GM15510 (cell line): Measurements from ENCODE around the gene ZNF609.

Source experiments
- POLR2A ChIP-seq: IDR thresholded peaks from 3 replicates; pipeline ENCODE4 v1.6.1; 2011; ENCODE audit warnings: borderline replicate concordance; ENCODE audit not compliant: insufficient read length; ENCODE audit errors: extremely low read depth

The ZNF609 gene

GRCh38 chr15:64634027-64634426, 173.6 kb downstream of the ZNF609 start:
- no peak for TF ChIP-seq POLR2A

GRCh38 chr15:64634576-64635498, 174.5 kb downstream of the ZNF609 start:
- no peak for TF ChIP-seq POLR2A

GRCh38 chr15:64635499-64636495, 175.4 kb downstream of the ZNF609 start:
- no peak for TF ChIP-seq POLR2A

- no peak for TF ChIP-seq POLR2A
These were observed 176.2 kb downstream of the ZNF609 start for GRCh38 chr15:64636556-64636955.

- no peak for TF ChIP-seq POLR2A
These were observed 177.0 kb downstream of the ZNF609 start for GRCh38 chr15:64637412-64637811.

GRCh38 chr15:64640146-64640871, 179.9 kb downstream of the ZNF609 start:
- no peak for TF ChIP-seq POLR2A

GRCh38 chr15:64642875-64643274, 182.5 kb downstream of the ZNF609 start:
- TF ChIP-seq POLR2A = no peak

GRCh38 chr15:64643685-64644084, 183.3 kb downstream of the ZNF609 start:
- no peak for TF ChIP-seq POLR2A

GRCh38 chr15:64645995-64646394, 185.6 kb downstream of the ZNF609 start:
- no peak for TF ChIP-seq POLR2A

- TF ChIP-seq POLR2A = no peak
These were observed 187.0 kb downstream of the ZNF609 start for GRCh38 chr15:64647367-64647766.

- TF ChIP-seq POLR2A = no peak
These were observed 190.2 kb downstream of the ZNF609 start for GRCh38 chr15:64650552-64650951.

- no peak for TF ChIP-seq POLR2A
These were observed 191.3 kb downstream of the ZNF609 start for GRCh38 chr15:64651601-64652191.

GRCh38 chr15:64653757-64654156, 193.4 kb downstream of the ZNF609 start:
- no peak for TF ChIP-seq POLR2A

GRCh38 chr15:64656508-64656907, 196.1 kb downstream of the ZNF609 start:
- TF ChIP-seq POLR2A = no peak

- TF ChIP-seq POLR2A = no peak
These were observed 204.8 kb downstream of the ZNF609 start for GRCh38 chr15:64665179-64665578.

- no peak for TF ChIP-seq POLR2A
These were observed 207.4 kb downstream of the ZNF609 start for GRCh38 chr15:64667736-64668161.
